Endothelial cell of umbilical vein (primary cell): ENCODE measurements around the gene UAP1L1.
A peak's percentile ranks its signal among the peaks of the same experiment; 100 is the strongest.

ENCODE experiments used
- POLR2AphosphoS5 ChIP-seq: IDR thresholded peaks from 2 replicates; pipeline ENCODE4 v1.6.1; 2012; ENCODE audit warnings: low read depth, mild to moderate bottlenecking, control low read depth, low read length, moderate library complexity; ENCODE audit not compliant: insufficient read depth
- TF ChIP-seq, protein P1 (sequence below), 2 donors: IDR thresholded peaks; 1 replicate in 1 of 2; 2 replicates in 1 of 2; pipeline ENCODE4 v1.5.1; 2011; ENCODE audit warnings: low read length in 2 of 2, mild to moderate bottlenecking in 2 of 2, moderate library complexity in 2 of 2, control low read depth in 1 of 2, inconsistent platforms in 1 of 2, low read depth in 1 of 2; ENCODE audit not compliant: insufficient read depth in 1 of 2; ENCODE audit errors: extremely low read depth in 1 of 2

DNA sequence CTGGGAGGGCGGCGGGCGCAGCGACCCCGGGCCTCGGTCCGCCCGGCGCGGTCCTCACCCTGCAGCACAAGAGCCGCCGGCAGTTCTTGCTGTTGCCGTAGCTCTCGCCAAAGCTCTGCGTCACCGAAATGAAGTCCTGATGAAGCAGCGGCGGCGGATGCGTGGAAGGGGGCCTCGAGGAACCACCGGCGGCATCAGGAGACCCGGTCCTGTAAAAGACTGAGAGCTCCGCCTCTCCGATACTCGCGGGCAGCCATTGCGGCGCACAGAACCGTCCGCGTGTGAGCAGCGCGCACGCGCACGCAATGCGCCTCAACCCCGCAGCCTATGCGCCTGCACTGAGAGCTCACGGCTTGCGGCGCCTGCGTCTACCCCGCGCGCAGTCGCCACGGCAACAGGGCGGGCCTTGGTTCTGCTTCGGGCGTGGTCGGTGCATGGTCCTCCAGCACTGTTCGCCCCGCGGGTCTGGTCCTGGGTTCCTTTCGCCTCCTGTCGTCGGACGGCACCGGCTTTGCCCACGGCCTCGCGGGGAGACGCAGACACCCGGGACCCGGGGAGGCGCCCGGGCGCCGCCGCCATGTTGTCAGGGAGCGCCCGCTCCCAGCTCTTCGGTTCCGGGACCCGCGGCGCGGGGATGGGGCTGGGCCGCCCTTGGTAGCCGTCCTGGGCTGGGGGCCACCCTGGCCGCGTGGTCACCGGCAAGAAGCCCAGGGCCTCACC is 52.3 kb downstream of the UAP1L1 start:
- TF ChIP-seq, protein P1, sequence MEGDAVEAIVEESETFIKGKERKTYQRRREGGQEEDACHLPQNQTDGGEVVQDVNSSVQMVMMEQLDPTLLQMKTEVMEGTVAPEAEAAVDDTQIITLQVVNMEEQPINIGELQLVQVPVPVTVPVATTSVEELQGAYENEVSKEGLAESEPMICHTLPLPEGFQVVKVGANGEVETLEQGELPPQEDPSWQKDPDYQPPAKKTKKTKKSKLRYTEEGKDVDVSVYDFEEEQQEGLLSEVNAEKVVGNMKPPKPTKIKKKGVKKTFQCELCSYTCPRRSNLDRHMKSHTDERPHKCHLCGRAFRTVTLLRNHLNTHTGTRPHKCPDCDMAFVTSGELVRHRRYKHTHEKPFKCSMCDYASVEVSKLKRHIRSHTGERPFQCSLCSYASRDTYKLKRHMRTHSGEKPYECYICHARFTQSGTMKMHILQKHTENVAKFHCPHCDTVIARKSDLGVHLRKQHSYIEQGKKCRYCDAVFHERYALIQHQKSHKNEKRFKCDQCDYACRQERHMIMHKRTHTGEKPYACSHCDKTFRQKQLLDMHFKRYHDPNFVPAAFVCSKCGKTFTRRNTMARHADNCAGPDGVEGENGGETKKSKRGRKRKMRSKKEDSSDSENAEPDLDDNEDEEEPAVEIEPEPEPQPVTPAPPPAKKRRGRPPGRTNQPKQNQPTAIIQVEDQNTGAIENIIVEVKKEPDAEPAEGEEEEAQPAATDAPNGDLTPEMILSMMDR (IDR thresholded peaks at IDR 0.05; ENCODE audit: extremely low read depth in 1 of 2, insufficient read depth in 1 of 2, low read depth in 1 of 2, low read length in 2 of 2): no peak
- peak; percentile 92 for TF ChIP-seq POLR2AphosphoS5
